GM21423 (cell line): ENCODE data around the gene CDC25B.

Source experiments
- ATAC-seq: cut with Tn5 transposase; IDR thresholded peaks from one replicate; pipeline ENCODE4 v1.9.1; 2021; ENCODE audit warnings: mild to moderate bottlenecking, moderate library complexity; ENCODE audit not compliant: unreplicated experiment

Gene CDC25B

GRCh38 chr20:3763671-3764601, 32.2 kb upstream of the CDC25B start:
- ATAC-seq = no peak

- ATAC-seq = no peak
Measured at GRCh38 chr20:3764659-3765058, 31.5 kb upstream of the CDC25B start.

GRCh38 chr20:3765171-3765882, 30.8 kb upstream of the CDC25B start:
- no peak for ATAC-seq

- no peak for ATAC-seq
Measured at GRCh38 chr20:3766422-3767109, 29.5 kb upstream of the CDC25B start.

- ATAC-seq = no peak
Measured at GRCh38 chr20:3767110-3767426, 29.0 kb upstream of the CDC25B start.

GRCh38 chr20:3767427-3768341, 28.4 kb upstream of the CDC25B start, which contains the start of gene ADISSP:
Gene ADISSP (minus strand): TSS chr20:3767753. CDS start chr20:3760100, 7,653 bp downstream.
- ATAC-seq = peak; percentile 91

- peak; percentile 42 for ATAC-seq
Measured at GRCh38 chr20:3768342-3769130, 27.6 kb upstream of the CDC25B start.

GRCh38 chr20:3771552-3772058, 24.5 kb upstream of the CDC25B start:
- no peak for ATAC-seq

GRCh38 chr20:3775457-3776108, 20.5 kb upstream of the CDC25B start:
- ATAC-seq = no peak

GRCh38 chr20:3777381-3777715, 18.8 kb upstream of the CDC25B start:
- ATAC-seq = no peak

- no peak for ATAC-seq
Measured at GRCh38 chr20:3777716-3778629, 18.1 kb upstream of the CDC25B start.

- ATAC-seq = no peak
Measured at GRCh38 chr20:3778976-3779375, 17.1 kb upstream of the CDC25B start.

GRCh38 chr20:3781153-3781910, 14.8 kb upstream of the CDC25B start, which contains the start of gene SPEF1:
Gene SPEF1 (minus strand): TSS chr20:3781448. CDS start chr20:3781287, 161 bp downstream.
- no peak for ATAC-seq

- no peak for ATAC-seq
Measured at GRCh38 chr20:3782597-3782996, 13.5 kb upstream of the CDC25B start.

GRCh38 chr20:3783068-3783489, 13.0 kb upstream of the CDC25B start:
- no peak for ATAC-seq

- no peak for ATAC-seq
Measured at GRCh38 chr20:3783511-3784195, 12.5 kb upstream of the CDC25B start.
